GM21825 (cell line): ENCODE measurements around the gene POP4.

Experiments
- ATAC-seq: cut with Tn5 transposase; IDR thresholded peaks from one replicate; pipeline ENCODE4 v1.9.1; 2021; ENCODE audit warnings: mild to moderate bottlenecking, moderate library complexity; ENCODE audit not compliant: unreplicated experiment

The POP4 gene

GRCh38 chr19:29576761-29577648 is 29.1 kb upstream of the POP4 start:
- no peak for ATAC-seq

DNA sequence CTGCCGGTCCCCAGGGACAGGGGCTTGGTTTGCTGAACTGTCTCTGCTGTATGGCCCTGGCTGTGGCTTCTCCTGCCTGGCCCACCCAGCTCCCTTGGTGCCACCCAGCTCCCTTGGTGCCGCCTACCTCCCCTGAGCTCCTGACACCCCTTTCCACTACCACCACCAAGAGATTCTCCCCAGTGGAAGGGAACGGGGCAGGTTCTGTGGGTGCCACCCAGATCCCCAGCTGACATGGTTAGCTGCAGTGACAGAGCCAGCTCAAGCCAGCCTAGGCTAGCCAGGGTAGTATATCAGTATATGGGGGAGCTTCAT is 28.5 kb upstream of the POP4 start:
- no peak for ATAC-seq

DNA sequence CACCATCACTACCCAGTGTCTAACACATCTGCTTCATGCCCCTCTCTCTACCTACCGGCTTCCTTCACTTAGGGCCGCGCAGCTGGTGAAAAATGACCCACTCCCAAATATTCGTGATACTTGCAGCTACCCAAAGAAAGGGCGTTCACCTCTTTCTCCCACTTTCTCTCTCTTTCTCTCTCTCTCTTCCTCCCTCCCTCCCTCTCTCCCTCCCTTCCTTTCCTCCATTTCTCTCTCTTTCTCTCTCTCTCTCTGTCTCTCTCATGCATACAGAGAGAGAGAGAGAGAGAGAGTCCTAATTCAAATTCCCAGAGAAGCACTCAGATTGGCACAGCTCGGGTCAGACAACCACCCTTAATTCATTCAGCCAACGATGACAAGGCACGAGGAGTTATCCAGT is 27.7 kb upstream of the POP4 start:
- no peak for ATAC-seq

DNA sequence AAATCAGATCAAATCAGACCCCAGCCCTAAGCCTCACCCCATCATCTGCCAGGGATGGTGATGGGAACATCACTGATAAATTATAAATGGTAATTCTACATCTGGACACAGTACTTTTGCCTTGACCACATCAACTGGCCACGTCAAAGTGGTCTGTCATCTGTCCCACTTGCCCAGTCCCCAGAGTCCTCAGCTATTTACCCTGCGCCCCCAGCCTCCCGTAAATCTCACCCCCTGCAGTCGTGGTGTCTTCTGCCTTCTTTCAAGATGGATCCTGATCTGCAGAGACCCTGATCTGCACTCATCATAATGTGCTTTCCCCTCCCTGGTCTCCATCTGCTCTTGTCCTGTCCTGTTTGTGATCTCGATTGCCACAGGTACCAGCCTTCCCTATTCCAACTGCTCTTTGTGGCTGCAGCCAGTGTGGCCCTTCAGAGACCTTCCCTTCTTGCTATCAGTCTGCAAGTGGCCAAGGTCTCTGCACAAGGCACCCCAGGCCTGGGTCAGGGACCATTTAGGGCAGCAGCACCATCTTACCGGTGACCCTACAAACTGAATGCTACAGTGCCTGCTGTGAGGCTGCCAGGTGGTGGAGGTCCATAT is 26.7 kb upstream of the POP4 start:
- ATAC-seq = no peak

GRCh38 chr19:29581398-29581797 is 24.7 kb upstream of the POP4 start:
- no peak for ATAC-seq

DNA sequence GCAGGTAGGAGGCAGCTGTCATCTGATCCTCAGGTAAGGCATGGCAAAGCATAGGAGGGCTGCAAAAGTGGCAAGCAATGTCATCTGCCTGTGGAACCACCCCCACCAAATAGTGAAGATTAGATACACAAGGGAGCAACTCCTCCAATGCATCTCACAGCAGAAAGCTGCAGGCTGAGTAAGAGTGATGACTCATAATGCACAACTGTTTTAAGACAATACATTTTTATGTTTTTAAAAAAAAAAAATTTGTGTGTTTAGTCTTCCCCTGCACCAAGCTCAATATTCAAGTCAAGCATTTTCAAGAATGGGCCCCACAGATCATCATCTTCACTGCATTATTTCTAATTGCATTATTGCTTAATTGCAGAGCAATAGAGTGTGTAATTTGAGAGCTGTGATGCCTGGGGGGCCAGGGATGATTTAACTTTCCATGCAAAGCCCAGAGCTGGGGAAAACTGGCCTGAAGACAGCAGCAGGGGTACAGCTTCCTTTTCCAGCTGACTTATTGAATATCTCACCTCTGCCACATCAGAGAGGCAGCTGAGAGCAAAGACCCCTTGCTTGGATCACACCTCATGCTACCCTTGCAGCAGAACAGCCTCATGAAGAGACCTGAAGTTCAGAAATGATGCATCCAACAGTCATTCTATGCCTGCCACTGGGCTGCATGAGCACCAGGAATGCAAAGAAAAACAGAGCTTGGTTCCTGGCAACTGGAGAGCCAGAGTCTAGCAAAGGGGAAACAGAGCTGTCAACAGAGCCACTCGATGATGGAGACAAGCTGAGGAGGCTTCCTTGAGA is 22.7 kb upstream of the POP4 start:
- no peak for ATAC-seq

DNA sequence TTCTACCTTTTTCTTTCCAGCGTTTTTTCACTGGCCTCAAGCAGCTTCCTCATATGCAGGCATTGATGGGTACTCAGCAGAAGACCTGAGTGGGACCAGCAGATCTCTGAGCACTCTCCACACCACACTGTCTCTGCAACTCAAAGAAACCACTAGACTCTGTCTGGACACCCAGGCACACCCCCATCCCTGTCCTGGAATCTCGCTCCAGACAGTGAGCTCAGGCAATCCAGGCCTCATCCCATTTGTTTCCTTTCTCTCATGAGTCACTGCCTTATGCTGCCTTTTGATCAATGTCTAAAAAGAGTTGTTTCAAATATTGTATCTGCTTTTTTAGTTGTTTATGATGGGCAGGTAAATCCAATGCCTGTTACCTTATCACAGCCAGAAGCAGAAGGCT is 19.7 kb upstream of the POP4 start:
- no peak for ATAC-seq

- ATAC-seq = no peak
Observed at GRCh38 chr19:29587059-29587458, 19.0 kb upstream of the POP4 start.

GRCh38 chr19:29587518-29587986 is 18.5 kb upstream of the POP4 start:
- peak; percentile 84 for ATAC-seq

- ATAC-seq = no peak
Observed at GRCh38 chr19:29588095-29588494, 18.0 kb upstream of the POP4 start.

GRCh38 chr19:29590278-29590677 is 15.8 kb upstream of the POP4 start:
- no peak for ATAC-seq

GRCh38 chr19:29591670-29592069 is 14.4 kb upstream of the POP4 start:
- ATAC-seq = no peak

DNA sequence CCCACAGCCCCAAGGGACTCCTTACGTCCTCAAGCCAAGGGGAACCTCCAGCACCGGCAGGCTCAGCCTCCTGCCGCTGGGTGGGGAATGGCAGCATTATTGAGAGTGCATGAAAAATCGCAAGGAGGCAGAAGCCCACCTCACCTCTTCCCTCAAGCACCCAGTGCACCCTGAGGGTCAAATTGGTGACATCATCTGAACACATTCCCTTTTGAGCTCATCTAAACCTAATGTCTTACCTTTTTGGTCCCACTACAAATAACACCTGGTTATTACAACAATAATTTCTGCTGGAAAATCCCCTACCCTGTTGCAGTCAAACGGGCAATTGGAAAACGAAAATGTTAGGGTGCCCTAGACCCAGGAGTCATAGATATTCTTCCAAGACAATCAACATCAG is 12.2 kb upstream of the POP4 start:
- ATAC-seq = no peak

GRCh38 chr19:29596080-29596727 is 9.9 kb upstream of the POP4 start:
- ATAC-seq = no peak

GRCh38 chr19:29596885-29597525 is 9.1 kb upstream of the POP4 start:
- ATAC-seq = no peak

DNA sequence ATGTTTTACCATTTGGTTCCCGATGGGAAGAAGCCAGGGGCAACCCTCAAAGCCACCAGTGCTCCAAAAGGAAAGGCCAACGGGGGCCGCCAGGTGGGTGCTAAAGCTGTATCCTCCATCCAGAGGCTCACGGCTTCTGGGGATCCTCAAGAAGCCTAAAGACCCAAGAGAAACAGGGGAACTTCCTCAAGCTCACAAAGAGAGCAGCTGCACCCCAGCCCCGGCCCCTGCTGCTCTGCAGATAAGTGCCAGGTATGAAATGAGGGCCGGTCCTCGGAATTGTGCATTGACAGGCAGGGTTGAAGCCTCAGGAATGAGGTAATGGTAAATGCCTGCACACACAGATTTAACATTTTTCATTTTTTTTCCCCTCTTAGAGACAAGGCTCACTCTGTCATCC is 8.0 kb upstream of the POP4 start:
- ATAC-seq = no peak

- no peak for ATAC-seq
Observed at GRCh38 chr19:29598496-29598895, 7.6 kb upstream of the POP4 start.

GRCh38 chr19:29603308-29603707 is 2.8 kb upstream of the POP4 start:
- ATAC-seq = no peak

- no peak for ATAC-seq
Observed at GRCh38 chr19:29606420-29606747, 301 bp downstream of the POP4 start.

DNA sequence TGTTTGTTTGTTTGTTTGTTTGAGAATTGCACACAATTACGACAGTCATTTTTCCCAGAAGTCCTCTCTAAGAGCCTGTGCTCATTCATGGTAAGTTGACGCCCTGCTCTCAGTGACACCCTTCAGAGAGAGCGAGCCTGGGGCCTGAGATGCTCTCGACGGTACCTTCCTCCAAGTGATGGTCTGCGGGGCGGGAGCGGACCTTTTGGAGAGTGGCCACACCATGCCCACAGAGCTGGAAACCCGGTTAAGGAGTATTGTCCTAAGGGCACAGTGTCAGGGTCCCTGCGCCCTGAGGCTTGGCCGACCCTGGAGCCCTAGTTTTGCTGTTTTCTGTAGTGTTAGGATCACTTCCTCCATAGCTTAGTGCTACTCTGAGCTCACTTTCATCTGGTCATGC is 3.6 kb downstream of the POP4 start:
- no peak for ATAC-seq

GRCh38 chr19:29610213-29610573 is 4.1 kb downstream of the POP4 start:
- ATAC-seq = no peak
